ENCODE results near the gene MYO3B.

GRCh38 chr2:170639635-170640034, 461.7 kb downstream of the MYO3B start:
- no peak for TF ChIP-seq POLR2AphosphoS5 (IDR thresholded peaks at IDR 0.05)
- no peak for TF ChIP-seq CTCF (IDR thresholded peaks at IDR 0.05)
- no peak for TF ChIP-seq POLR2A (IDR thresholded peaks at IDR 0.05)
- no peak for TF ChIP-seq EP300 (IDR thresholded peaks at IDR 0.05)
